Coronary artery (tissue), 2 donors: Measurements from ENCODE around the gene CLDN25.
A peak's percentile ranks its signal among the peaks of the same experiment; 100 is the strongest.
"Not testable (repeated sequence)": the region's sequence is repeated elsewhere in the genome, so short reads cannot be mapped to it uniquely, and the experiment has no call there.

Experiments
- DNase-seq: peaks from one replicate; pipeline ENCODE4 v3.0.0-alpha.2; 2017; ENCODE audit warnings: low spot score
- H3K27ac ChIP-seq, 2 donors: fragments of 200-600 bp; sonication (generic); one replicate each; pipeline ENCODE4 v1.5.1; 2016 to 2019
- H3K4me3 ChIP-seq: fragments of 200-600 bp; sonication (generic); 2 replicates; pipeline ENCODE4 v1.5.1; 2016; ENCODE audit warnings: mild to moderate bottlenecking, moderate library complexity
- CTCF ChIP-seq: fragments of 200-600 bp; sonication (generic); IDR thresholded peaks from one replicate; pipeline ENCODE4 v1.5.1; 2019; ENCODE audit warnings: antibody characterized with exemption

Gene CLDN25

GRCh38 chr11:113779496-113779895, at the start of gene CLDN25:
CLDN25 (plus strand) TSS chr11:113779796; CDS start chr11:113779796, 0 bp downstream.
- no peak for TF ChIP-seq CTCF
- H3K27ac ChIP-seq, result peak within 1 kb of the TSS; percentile 16 to 68
- no peak within 1 kb of the TSS for H3K4me3 ChIP-seq
- no peak for DNase-seq

- no peak overlapping the region for H3K27ac ChIP-seq
- H3K4me3 ChIP-seq, result no peak overlapping the region
- no peak for DNase-seq
Measured at GRCh38 chr11:113730887-113731726, 48.5 kb upstream of the CLDN25 start.

GRCh38 chr11:113732092-113732491, 47.5 kb upstream of the CLDN25 start:
- no peak for TF ChIP-seq CTCF
- no peak overlapping the region for H3K27ac ChIP-seq
- no peak for DNase-seq
- H3K4me3 ChIP-seq, result no peak overlapping the region

More at GRCh38 chr11:113730887-113731726, 48.5 kb upstream of the CLDN25 start:
- no peak for TF ChIP-seq CTCF

GRCh38 chr11:113736323-113736722, 43.3 kb upstream of the CLDN25 start:
- TF ChIP-seq CTCF, result no peak
- Histone ChIP-seq H3K27ac (no peak overlapping the region), H3K4me3 (no peak overlapping the region)
- DNase-seq, result no peak

GRCh38 chr11:113752932-113753331, 26.7 kb upstream of the CLDN25 start:
- TF ChIP-seq CTCF, result no peak
- no peak overlapping the region for H3K27ac ChIP-seq
- no peak overlapping the region for H3K4me3 ChIP-seq
- DNase-seq, result no peak

GRCh38 chr11:113760241-113760640, 19.4 kb upstream of the CLDN25 start:
- H3K4me3 ChIP-seq, result no peak overlapping the region
- DNase-seq, result no peak
- TF ChIP-seq CTCF, result no peak
- no peak overlapping the region for H3K27ac ChIP-seq

GRCh38 chr11:113763040-113763439, 16.6 kb upstream of the CLDN25 start:
- not testable (repeated sequence) for H3K4me3 ChIP-seq, H3K27ac ChIP-seq, DNase-seq
